Gastroesophageal sphincter (tissue), 3 donors: ENCODE measurements around the gene HESX1.

ENCODE experiments used
- POLR2A ChIP-seq, 2 donors: fragments of 450-650 bp; IDR thresholded peaks; one replicate each; pipeline ENCODE4 v1.6.1; 2017; ENCODE audit warnings: antibody characterized with exemption in 2 of 2, mild to moderate bottlenecking in 2 of 2, moderate library complexity in 1 of 2
- TF ChIP-seq, protein P1 (sequence below), 4 experiments: fragments of 200-600 bp in 2 of 4; fragments of 450-650 bp in 2 of 4; sonication (generic) in 1 of 4; IDR thresholded peaks; one replicate each; pipeline ENCODE4 v1.5.1; 2017 to 2019; ENCODE audit warnings: antibody characterized with exemption in 4 of 4, mild to moderate bottlenecking in 2 of 4, moderate library complexity in 2 of 4

DNA sequence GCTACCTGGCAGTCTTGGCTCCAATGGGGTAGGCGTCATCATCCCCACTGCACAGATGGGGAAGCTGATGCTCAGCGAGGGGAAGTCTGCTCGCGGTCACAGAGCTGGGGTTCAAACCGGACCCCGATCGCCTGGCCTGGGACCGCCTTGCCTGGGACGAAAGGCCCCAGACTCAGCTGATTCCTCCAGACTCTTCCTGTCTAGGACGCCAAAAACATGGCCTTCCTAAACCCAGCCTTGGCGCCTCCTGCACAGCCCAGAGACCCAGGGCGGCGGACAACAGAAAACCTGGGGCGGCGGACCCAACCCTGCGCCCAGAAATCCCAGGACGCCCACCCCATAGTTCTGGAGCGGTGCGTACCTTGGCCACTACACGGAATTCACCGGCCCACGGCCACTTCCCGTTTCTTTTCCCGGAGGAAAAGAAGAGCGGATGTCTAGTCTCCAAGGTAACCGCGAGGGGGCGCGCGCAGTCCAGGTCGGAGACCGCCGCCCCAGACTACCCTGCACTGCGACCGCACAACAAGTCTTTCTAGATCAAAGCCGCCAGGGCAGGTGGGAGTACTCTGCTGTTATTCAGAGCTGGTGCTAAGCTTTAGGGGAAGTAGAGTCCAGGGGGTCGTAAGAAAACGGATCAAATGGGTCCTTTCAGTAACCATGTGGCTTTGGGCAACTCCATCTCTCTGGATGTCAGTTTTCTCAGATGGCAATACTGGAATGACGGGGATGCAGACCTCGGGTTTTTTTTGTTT lies 29.7 kb downstream of the HESX1 start:
- TF ChIP-seq, protein P1, sequence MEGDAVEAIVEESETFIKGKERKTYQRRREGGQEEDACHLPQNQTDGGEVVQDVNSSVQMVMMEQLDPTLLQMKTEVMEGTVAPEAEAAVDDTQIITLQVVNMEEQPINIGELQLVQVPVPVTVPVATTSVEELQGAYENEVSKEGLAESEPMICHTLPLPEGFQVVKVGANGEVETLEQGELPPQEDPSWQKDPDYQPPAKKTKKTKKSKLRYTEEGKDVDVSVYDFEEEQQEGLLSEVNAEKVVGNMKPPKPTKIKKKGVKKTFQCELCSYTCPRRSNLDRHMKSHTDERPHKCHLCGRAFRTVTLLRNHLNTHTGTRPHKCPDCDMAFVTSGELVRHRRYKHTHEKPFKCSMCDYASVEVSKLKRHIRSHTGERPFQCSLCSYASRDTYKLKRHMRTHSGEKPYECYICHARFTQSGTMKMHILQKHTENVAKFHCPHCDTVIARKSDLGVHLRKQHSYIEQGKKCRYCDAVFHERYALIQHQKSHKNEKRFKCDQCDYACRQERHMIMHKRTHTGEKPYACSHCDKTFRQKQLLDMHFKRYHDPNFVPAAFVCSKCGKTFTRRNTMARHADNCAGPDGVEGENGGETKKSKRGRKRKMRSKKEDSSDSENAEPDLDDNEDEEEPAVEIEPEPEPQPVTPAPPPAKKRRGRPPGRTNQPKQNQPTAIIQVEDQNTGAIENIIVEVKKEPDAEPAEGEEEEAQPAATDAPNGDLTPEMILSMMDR (IDR thresholded peaks at IDR 0.05): peak in 3 of 4 experiments; percentile 73 to 90 (median 78)
- no peak for TF ChIP-seq POLR2A (IDR thresholded peaks at IDR 0.05)
